Gastroesophageal sphincter (tissue), 3 donors: ENCODE measurements around the gene CPA4.

Source experiments
- EP300 ChIP-seq: sonication (generic); formaldehyde crosslinking; IDR thresholded peaks from one replicate; pipeline ENCODE4 v1.6.1; 2017; ENCODE audit warnings: antibody characterized with exemption, mild to moderate bottlenecking
- POLR2A ChIP-seq, 2 donors: fragments of 450-650 bp; IDR thresholded peaks; one replicate each; pipeline ENCODE4 v1.6.1; 2017; ENCODE audit warnings: antibody characterized with exemption in 2 of 2, mild to moderate bottlenecking in 2 of 2, moderate library complexity in 1 of 2
- POLR2AphosphoS5 ChIP-seq: sonication (generic); formaldehyde crosslinking; IDR thresholded peaks from one replicate; pipeline ENCODE4 v1.6.1; 2017; ENCODE audit warnings: antibody characterized with exemption
- TF ChIP-seq, protein P1 (sequence below), 4 experiments: fragments of 200-600 bp in 2 of 4; fragments of 450-650 bp in 2 of 4; sonication (generic) in 1 of 4; IDR thresholded peaks; one replicate each; pipeline ENCODE4 v1.5.1; 2017 to 2019; ENCODE audit warnings: antibody characterized with exemption in 4 of 4, mild to moderate bottlenecking in 2 of 4, moderate library complexity in 2 of 4

GRCh38 chr7:130268463-130269317 is 24.3 kb upstream of the CPA4 start:
- TF ChIP-seq, protein P1, sequence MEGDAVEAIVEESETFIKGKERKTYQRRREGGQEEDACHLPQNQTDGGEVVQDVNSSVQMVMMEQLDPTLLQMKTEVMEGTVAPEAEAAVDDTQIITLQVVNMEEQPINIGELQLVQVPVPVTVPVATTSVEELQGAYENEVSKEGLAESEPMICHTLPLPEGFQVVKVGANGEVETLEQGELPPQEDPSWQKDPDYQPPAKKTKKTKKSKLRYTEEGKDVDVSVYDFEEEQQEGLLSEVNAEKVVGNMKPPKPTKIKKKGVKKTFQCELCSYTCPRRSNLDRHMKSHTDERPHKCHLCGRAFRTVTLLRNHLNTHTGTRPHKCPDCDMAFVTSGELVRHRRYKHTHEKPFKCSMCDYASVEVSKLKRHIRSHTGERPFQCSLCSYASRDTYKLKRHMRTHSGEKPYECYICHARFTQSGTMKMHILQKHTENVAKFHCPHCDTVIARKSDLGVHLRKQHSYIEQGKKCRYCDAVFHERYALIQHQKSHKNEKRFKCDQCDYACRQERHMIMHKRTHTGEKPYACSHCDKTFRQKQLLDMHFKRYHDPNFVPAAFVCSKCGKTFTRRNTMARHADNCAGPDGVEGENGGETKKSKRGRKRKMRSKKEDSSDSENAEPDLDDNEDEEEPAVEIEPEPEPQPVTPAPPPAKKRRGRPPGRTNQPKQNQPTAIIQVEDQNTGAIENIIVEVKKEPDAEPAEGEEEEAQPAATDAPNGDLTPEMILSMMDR (IDR thresholded peaks at IDR 0.05): no peak
- TF ChIP-seq POLR2A (IDR thresholded peaks at IDR 0.05) (no peak), POLR2AphosphoS5 (no peak), EP300 (no peak)
